HG03196 (cell line): Measurements from ENCODE around the gene GUCY1A1.

Experiments
- ATAC-seq: cut with Tn5 transposase; IDR thresholded peaks from one replicate; pipeline ENCODE4 v1.9.1; 2021; ENCODE audit not compliant: unreplicated experiment

GUCY1A1 gene

DNA sequence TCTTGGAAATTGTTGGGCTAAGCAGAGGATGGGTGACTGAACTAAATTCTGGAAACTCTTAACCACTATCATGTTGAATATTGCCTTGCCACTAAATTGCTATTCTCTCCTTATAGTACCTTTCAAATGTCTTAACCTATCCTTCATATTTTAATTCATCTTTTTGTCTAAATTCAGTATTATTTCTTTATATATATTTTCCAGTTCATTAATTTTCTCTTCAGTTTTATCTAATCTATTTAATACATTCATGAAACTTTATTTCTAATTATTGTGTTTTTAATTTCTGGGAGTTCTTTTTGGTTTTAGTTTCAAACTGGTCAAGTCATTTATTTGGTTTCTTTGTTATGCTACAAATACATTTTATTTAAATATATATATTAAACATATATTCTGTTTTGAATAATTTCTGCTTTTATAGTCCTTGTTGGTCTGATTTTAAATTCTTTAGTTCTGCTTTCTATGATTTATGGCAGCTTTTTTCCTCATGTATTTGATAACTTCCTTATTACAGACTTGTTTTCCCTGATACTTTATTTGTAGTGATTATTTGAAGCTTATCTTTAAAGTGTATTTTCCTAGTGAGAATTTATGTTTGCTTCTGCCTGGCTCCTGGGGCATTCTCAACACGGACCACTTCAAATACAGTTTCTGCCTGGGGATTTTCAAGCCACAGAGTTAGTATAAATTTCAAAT, 8.5 kb upstream of the GUCY1A1 start:
- ATAC-seq = no peak

DNA sequence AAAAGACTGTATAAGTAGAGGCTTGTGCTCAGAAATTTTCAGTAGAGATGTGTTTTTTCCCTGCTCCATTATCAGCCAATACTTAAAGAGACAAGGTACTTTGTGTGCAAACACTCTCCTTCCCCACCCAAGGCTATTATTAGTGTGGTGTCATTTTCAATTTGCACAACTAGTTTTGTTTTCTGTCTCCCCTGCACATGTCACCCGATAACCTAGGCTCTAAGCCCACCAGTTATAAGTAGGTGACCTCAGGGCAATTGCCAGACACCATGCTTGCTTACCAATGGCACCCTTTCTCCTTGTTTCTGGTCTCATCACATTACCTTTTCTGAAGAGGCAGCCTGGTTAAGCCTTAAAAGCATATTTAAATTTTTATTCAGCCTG, 8.0 kb upstream of the GUCY1A1 start:
- no peak for ATAC-seq

DNA sequence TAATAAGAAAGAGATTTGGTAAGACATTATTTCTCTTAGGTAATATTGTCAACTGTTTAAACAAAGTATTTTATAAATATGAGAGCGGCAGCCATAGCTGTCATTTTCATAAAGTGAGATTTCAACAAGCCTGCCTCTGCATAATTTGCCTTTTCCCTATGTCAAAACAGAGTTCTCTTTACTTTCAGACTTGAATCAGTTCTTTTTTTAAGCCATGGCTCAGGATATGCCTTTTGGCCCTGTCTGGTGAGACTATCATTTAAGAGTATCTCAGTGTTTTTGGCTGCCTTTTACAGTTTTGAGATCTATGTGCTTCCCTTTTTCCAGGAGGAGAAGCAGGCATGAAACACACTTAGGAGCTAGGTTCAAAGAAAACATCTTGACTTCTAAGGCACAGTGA, 7.5 kb upstream of the GUCY1A1 start:
- ATAC-seq = no peak

DNA sequence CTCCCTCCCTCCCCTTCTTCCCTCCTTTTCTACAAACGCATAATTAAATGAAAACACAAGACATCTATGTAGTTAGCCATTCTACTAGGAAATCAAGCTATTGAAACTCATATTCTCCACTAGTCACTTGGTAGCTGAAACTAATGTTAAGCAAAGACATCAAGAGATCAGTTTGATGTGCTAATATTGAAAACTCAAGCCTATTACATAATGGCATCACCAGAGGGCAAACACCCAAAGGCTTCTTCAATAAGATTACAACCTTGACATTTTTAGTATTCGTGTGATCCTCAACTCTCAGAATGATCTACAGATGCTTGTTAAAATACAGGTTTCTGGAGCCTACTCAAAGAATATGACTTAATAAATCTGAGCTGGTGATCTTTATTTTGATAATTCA, 6.2 kb upstream of the GUCY1A1 start:
- ATAC-seq = no peak

DNA sequence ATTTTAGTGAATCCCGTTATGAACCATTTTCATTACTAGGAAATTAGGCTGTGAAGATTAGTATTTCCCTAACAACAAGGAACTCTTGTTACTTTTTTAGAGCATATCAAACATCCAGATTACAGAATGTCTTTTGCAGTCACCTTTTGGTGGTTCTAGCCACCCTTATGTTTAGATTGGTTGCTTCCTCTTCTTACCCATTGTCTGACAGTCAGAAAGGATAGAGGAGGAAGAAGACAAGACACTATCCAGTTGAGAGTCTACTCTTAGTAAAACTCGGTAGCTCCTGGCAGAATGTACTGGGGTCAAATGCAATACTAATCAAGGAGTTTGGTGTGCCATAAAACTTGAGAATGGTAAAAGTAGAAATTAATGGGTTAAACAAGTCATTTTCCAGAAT, 1.6 kb upstream of the GUCY1A1 start:
- ATAC-seq = no peak

DNA sequence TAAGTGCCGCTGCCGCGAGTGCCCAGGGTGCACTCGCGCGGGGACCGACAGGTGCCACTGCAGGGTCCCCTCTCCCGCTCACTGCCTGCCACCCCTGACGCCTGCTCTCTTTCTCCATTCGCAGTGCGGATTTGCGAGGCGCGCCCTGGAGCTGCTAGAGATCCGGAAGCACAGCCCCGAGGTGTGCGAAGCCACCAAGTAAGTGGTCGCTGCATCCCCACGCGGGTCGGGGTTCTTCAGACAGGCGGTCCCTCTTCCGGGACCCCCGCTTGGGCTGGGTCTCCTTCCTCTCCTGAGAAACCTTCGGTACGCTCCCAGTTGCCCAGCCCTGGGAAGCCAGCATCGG, 547 bp downstream of the GUCY1A1 start:
- ATAC-seq = peak; percentile 62

DNA sequence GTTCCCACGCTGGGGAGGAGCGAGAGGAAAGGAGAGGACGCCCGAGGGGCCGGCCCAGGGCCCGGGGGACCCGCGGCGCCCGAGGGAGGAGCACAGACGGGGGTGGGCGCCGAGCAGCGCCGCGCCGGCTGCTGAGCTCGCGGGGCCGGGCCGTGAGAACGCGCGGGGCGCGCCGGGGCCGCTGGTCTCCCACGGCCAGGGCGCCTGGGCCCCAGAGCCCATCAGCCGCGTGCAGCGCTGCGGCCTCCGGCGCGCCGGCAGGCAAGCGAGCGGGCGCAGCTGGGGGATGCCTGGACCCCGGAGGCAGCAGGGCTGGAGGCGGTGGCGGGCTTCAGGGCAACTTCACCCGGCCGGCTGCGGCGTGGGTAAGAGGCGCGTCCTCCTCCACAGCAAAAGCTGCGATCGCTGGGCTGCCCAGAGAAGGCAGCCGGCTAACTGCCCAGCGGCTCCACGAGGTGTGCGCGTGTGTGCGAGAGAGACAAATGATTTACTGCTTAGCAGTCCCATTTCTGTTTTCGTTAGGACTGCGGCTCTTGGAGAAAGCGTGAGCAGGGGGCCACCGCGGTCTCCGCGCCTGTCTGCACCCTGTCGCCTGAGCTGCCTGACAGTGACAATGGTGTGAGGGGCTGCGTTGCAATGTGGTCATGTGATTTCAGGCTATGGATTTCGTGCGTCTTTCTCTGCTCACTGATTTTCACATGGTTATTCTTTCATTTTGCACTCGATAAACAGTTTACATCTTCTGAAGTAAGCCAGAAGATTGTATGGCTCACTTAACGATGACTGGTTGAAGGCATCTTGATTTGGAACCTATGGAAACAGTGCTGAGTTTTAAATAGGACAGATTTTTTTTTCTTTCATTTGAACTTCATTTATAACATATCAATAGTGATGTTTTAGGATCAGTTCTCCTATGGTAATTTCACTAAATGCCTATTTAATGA, 1.2 kb downstream of the GUCY1A1 start:
- peak; percentile 47 for ATAC-seq

DNA sequence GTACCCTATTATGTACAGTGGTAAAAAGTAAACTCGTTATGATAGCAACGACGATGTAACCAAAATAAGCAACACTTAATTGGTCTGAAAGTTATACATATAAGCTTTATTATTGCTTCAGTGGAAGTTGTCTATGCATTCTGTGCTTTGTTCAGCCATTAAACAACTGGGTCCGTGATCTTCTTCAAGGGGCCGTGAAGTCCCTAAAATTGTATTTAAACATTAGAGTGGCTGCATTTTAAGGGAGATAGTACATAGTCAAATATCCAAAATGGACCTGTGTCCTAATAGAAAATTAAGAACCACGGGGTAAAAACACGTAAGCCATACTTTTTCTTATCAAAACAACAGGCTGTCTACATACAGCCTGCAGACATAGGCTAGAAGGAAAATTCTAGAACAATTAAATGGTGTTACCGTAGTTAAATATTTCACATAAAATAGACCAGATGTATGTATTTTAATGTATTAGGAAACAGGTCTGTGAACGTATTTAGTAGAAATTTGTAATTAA, 2.1 kb downstream of the GUCY1A1 start:
- ATAC-seq = no peak

DNA sequence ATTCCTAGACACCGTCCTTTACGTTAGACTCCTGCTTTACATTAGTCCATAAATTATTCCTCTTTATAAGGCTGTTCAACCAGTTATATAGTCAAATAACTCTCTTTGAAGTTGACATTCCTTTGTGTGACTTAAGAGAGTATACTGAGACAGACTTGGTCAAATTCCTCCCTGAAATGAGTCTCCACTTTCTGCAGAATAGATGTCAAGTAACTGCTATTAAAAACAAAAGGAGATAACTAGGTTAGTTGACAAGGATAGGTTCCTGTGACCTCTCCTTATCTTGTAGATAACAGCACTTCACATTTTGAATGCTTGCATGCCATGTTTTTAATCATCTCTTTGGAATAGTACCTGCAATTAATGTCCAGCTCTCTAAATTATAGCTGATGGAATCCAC, 5.7 kb downstream of the GUCY1A1 start:
- ATAC-seq = no peak

DNA sequence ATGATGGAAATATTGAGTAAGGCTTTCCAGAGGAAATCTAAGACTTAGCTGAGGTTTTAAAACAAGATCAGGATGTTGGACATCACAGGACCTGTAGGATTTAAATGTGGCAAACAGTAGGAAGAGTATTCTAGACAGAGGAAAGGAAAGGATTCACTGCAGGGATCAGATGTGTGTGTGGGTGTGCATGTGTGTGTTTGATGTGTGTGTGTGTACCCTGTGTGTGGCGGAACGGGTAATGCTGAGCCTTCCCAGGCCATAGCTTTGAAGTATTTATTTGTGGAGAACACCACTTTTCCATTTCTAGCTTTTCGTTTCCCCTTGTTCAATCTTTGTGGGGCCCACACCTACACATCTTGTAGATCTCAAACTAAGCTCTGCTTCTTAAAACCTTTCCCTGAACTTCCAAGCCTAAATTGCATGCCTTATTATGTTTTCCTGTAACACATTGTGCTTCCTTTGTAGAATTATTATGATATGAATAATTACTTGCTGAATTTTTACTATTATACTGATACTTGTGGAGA, 6.9 kb downstream of the GUCY1A1 start:
- no peak for ATAC-seq

DNA sequence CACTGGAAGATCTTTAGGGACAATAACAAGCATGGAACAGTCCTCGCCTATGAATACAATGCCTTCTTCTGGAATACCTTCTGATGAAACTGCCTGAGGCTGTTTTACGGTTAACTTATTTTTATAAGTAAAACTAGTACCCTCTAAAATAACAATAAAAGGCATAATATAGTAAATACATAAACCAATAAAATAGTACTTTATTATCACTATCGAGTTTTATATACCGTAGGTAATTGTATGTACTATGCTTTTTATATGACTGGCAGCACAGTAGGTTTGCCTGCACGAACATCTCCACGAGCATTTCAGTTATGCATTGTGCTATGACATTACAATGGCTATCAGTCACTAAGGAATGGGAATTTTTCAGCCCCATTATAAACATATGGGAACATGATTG, 8.0 kb downstream of the GUCY1A1 start:
- no peak for ATAC-seq

DNA sequence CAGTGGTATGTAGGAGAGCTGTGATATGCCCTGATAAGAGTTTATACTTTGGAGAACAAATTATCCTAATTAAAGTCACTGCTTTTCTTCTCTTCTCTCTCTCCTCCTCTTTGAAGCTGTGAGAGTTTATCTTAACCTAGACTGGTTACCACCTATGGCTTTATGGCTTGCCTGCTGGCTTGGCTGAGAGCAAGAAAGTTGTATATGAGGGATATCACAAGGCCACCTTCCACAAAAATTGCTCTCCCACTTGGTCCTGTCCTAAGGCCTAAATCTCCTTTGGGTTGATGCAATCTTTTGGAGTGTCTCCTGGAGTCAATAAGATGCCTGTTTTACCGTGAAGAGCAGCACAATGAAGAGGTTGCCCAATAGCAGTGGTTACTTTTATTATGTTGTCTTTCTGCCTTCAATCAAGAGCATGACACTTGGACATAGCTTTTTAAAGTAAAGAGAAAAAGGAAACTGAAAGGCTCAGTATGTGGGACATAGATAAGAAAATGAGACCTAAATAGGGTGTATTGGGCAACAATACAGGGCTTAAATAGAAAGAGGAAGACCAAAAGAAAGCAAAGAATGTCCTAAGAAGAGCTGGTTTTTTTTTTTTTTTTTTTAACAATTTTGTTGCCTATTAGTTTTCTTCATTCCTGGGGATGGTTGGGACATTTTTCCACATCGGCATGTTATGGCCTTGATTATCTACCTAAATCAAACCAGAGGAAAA, 9.2 kb downstream of the GUCY1A1 start:
- ATAC-seq = peak; percentile 75

DNA sequence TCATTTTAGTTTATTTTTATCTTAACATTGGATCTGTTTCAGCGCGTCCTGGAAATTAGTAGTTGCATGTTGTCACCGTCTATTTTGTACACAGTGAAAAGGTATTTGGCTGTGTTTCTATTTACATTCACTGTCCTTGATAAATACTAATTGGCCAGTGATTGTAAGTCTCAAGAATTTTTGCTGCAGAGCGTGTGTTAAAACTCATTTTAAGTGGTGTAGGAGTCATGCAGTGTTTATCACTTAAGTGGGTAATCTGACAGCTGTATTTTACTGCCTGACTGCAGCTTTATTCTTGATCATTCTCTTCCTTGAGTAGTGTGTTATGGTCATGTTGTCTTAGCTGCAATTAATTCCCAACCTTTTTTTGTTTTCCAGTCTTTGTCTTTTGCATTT, 9.8 kb downstream of the GUCY1A1 start:
- no peak for ATAC-seq

DNA sequence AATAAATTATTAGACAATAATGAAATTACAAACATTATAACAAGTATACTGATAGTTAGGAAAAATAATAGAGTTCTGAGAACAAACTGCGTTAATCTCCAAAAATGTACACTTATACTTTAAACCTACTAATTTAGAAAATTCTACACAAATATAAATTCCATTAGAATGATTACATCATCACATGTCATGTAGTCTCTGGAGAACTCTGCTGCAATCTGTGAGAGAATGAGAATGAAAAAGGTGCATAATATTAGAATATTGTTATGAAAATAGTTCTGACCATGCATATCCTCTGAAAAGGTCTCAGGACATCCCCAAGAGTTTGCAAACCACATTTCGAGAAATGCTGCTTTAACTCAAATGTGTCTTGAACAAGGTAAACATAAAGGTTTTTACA, 11.4 kb downstream of the GUCY1A1 start:
- ATAC-seq = no peak

DNA sequence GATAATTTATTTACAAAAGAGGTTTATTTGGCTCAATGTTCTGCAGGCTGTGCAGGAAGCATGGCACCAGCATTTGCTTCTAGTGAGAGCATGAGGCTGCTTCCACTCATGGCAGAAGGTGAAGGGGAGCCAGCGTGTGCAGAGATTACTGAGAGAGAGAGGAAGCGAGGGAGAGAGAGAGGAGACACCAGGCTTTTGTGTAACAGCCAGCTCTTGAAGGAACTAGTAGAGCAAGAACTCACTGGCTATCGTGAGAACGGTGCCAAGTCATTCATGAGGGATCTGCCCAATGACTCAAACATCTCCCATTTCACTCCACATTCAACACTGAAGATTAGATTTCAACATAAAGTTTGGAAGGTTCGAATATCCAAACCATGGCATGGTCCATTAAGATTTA, 12.7 kb downstream of the GUCY1A1 start:
- no peak for ATAC-seq

DNA sequence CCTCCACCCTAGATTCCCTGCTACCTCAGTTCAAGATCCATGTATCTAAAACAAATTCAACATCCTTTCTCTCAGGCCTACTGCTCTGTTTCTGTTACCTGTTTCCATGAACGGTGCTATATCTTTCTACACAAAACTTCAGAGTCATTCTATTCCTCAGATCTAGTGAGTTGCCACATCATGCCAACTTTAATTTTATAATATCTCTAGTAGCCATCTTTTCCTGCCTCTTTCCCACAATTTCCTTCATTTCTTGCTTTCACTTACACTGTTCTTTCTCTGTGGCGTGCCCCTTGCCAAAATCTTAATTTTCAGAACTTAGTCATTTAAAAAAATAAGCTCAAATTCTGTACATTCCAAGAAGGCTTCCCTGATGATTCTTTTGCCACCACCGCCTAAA, 15.2 kb downstream of the GUCY1A1 start:
- ATAC-seq = no peak

DNA sequence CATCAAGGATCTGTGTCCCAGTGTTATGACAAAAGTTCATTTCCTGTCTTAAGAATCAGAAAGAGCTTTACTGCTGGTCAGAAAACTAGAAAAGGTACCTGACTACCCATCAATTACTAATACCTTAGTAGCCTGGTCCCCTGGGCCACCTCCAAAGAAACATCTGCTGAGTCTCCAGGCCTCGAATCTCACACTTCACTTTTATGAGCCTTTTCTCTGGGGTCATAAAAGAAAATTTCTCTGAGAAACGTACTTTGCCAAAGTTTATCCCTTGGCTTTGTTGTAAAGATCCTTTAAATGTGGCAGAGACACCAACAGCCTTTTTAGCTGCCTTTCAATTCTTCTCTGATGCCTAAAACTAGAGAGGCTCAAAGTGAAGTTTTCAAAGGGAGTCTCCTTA, 17.8 kb downstream of the GUCY1A1 start:
- no peak for ATAC-seq

DNA sequence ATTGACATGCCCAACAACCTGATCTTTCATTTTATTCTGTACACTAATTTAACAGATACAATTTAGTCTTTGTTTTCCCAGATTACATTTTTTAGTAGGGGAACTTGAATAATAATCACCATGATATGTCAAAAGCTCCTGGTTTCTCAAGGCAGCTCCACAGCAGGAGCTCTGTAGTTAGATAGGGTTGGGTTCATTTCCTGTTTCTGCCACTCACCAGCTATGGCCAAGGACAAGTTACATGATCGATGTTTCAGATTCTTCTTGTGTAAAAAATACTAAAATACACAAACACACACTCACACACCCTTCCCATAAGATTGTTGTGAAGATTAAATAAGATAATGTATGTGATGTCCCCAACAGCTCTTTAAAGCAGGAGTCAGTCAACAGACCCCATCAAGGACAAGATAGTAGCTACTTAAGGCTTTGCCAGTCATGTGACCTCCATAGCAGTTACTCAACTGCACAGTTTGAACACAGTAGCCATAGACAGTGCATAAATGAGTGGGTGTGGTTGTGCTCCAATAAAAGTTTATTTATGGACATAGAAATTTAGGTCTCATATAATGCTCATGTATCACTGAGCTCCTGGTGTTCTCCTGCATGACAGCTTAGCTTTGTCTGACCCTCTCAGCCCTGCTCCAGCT, 18.4 kb downstream of the GUCY1A1 start:
- ATAC-seq = no peak

DNA sequence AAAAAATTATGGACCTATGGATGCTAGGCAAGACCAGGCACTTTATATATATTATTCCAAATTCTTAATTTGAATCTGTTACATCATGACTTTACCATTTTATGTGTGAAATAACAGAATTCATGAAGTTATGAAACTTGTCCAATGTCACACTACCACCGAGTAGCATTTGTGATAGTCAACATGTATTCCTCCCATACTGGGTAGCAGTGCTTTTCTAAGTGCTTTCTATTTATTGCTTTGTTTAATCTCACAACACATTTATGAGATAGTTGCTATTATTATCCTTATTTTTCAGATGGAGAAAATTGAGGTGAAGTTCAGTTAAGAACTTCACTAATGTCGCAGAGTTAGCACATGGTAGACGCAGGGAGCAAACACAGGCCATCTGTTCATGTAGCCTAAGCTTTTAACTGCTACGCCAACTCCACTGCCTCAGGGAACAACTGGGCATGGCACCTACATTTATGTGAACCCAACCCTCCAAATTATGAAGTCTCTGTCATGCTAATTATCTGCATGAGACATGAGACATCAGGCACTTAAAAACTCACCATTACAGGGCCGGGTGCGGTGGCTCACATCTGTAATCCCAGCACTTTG, 20.8 kb downstream of the GUCY1A1 start:
- no peak for ATAC-seq

DNA sequence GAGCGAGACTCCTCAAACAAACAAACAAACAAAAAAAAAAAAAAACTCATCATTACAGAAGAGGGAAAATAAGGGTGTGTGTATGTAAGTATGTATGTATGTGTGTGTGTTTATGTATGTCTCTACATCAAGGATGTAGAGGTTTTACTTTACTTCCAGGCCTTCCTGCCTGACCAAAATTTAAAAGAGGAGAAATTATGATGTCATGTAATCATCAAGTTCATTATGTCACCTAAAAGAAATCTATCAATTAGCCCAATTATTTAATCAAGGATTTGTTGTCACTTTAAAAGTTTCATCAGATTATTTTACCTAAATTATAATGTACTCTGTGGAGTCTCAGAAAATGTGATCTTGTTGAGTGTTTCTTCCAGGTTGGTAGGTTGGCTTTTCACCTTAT, 21.6 kb downstream of the GUCY1A1 start:
- ATAC-seq = no peak

DNA sequence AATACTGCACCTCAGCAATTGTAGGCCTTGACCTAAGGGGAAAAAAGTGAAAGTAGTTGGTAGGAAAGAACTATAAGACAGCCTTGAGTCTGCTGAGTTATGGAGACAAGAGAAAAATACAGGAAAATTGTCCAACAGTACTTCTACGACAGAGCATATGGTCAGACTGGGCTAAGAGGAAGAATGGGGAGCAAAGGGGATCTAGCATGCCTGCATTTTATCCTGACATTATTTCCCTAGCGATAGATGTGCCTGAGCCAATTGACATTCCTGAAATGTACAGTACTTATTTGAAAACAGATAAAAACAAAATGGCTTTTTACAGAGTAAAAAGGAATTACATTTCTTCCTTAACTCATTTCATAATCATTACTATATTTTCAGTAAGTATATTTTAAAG, 22.2 kb downstream of the GUCY1A1 start:
- no peak for ATAC-seq
